Measurements from ENCODE around the gene SGPL1. TPM values are rescaled to one million over a fixed set of nuclear protein-coding genes. Genes with fewer than 3 reads are reported as not detected.
"Not testable (repeated sequence)": the region's sequence is repeated elsewhere in the genome, so short reads cannot be mapped to it uniquely, and the experiment has no call there.

SGPL1 gene
- total RNA-seq, 1 experiment from 2014 or later: 35.1 TPM

- no peak for DNase-seq
- H3K27me3 ChIP-seq (ENCODE audit: control insufficient read depth, insufficient read depth, low read length): no peaks in the 10 kb centered on the region
- H3K4me3 ChIP-seq (ENCODE audit: insufficient read depth, low read depth, low read length): no peak overlapping the region
- H3K36me3 ChIP-seq (replicated peaks; ENCODE audit: control insufficient read depth, insufficient read depth, low read length): peaks cover 18% of the 10 kb centered on the region
Measured at GRCh38 chr10:70853457-70853856, 37.7 kb downstream of the SGPL1 start.

DNA sequence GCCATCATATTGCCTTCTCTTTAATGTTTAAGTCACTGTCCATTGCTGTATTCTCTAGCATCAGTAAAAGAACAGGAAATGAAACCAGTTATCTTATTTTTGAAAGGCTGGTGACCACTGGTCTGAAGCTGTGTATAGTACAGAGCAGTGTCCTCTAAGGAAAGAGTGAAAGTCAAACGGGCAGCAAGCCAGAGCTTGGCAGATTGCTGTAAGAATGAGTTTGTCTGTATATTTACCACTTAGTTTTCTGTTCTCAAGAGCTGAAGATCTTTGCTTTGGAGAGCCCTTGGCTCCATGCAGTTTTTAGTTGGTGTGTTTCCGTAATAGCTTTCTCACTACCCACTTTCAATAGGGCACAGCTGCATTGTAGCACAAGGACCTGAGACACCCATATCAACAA, 40.7 kb downstream of the SGPL1 start:
- no peak overlapping the region for H3K4me3 ChIP-seq (ENCODE audit: insufficient read depth, low read depth, low read length)
- H3K27me3 ChIP-seq (ENCODE audit: control insufficient read depth, insufficient read depth, low read length): no peaks in the 10 kb centered on the region
- peaks cover 21% of the 10 kb centered on the region for H3K36me3 ChIP-seq (replicated peaks; ENCODE audit: control insufficient read depth, insufficient read depth, low read length)
- no peak for DNase-seq

- Histone ChIP-seq H3K36me3 (replicated peaks; ENCODE audit: control insufficient read depth, insufficient read depth, low read length) (peaks cover 15% of the 10 kb centered on the region), H3K27me3 (ENCODE audit: control insufficient read depth, insufficient read depth, low read length) (no peaks in the 10 kb centered on the region), H3K4me3 (ENCODE audit: insufficient read depth, low read depth, low read length) (no peak overlapping the region)
- DNase-seq: no peak
Measured at GRCh38 chr10:70858759-70859158, 43.0 kb downstream of the SGPL1 start.

DNA sequence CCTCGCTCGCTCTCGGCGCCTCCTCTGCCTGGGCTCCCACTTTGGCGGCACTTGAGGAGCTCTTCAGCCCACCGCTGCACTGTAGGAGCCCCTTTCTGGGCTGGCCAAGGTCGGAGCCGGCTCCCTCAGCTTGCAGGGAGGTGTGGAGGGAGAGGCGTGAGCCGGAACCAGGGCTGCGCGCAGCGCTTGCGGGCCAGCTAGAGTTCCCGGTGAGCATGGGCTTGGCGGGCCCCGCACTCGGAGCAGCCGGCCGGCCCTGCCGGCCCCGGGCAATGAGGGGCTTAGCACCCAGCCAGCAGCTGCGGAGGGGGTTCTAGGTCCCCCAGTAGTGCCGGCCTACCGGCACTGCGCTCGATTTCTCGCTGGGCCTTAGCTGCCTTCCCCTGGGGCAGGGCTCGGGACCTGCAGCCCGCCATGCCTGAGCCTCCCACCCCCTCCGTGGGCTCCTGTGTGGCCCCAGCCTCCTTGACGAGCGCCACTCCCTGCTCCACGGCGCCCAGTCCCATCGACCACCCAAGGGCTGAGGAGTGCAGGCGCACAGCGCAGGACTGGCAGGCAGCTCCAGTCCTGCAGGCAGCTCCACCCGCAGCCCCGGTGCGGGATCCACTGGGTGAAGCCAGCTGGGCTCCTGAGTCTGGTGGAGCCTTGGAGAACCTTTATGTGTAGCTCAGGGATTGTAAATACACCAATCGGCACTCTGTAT, 45.9 kb downstream of the SGPL1 start:
- not testable (repeated sequence) for H3K27me3 ChIP-seq (ENCODE audit: control insufficient read depth, insufficient read depth, low read length); DNase-seq; H3K36me3 ChIP-seq (replicated peaks; ENCODE audit: control insufficient read depth, insufficient read depth, low read length); H3K4me3 ChIP-seq (ENCODE audit: insufficient read depth, low read depth, low read length)

- Histone ChIP-seq H3K27me3 (ENCODE audit: control insufficient read depth, insufficient read depth, low read length) (no peaks in the 10 kb centered on the region), H3K4me3 (ENCODE audit: insufficient read depth, low read depth, low read length) (no peak overlapping the region), H3K36me3 (replicated peaks; ENCODE audit: control insufficient read depth, insufficient read depth, low read length) (peaks cover 4% of the 10 kb centered on the region)
- DNase-seq: no peak
Measured at GRCh38 chr10:70863470-70864160, 47.9 kb downstream of the SGPL1 start.

GRCh38 chr10:70864935-70865334, 49.2 kb downstream of the SGPL1 start:
- peaks cover 2% of the 10 kb centered on the region for H3K36me3 ChIP-seq (replicated peaks; ENCODE audit: control insufficient read depth, insufficient read depth, low read length)
- no peak for DNase-seq
- H3K4me3 ChIP-seq (ENCODE audit: insufficient read depth, low read depth, low read length): no peak overlapping the region

DNA sequence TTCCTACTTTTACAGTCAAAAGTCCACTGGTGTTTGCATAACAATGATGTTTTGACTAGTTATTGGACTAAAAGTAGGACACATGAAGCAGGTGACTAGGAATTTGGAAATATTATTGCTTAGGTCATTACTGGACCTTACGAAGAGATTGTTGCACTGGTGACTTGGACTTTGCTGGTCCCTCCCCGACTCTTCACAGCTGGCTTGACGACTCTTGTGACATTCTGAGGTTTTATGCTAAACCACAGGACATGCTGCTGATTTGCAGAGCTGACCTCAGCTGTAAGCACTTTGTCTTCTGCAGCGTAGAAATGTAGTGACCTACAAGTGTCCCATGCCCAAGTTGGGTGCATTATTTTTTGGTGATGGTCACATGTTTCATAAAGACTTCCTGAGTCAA, 50.7 kb downstream of the SGPL1 start:
- Histone ChIP-seq H3K36me3 (replicated peaks; ENCODE audit: control insufficient read depth, insufficient read depth, low read length) (peaks cover 4% of the 10 kb centered on the region), H3K27me3 (ENCODE audit: control insufficient read depth, insufficient read depth, low read length) (no peaks in the 10 kb centered on the region), H3K4me3 (ENCODE audit: insufficient read depth, low read depth, low read length) (no peak overlapping the region)
- DNase-seq: no peak

More at GRCh38 chr10:70864935-70865334, 49.2 kb downstream of the SGPL1 start:
- no peaks in the 10 kb centered on the region for H3K27me3 ChIP-seq (ENCODE audit: control insufficient read depth, insufficient read depth, low read length)

GRCh38 chr10:70872291-70872690, 56.5 kb downstream of the SGPL1 start:
- no peak for DNase-seq
- no peak overlapping the region for H3K4me3 ChIP-seq (ENCODE audit: insufficient read depth, low read depth, low read length)
- no peaks in the 10 kb centered on the region for H3K27me3 ChIP-seq (ENCODE audit: control insufficient read depth, insufficient read depth, low read length)
- peaks cover 17% of the 10 kb centered on the region for H3K36me3 ChIP-seq (replicated peaks; ENCODE audit: control insufficient read depth, insufficient read depth, low read length)

GRCh38 chr10:70874061-70874460, 58.3 kb downstream of the SGPL1 start:
- Histone ChIP-seq H3K27me3 (ENCODE audit: control insufficient read depth, insufficient read depth, low read length) (no peaks in the 10 kb centered on the region), H3K36me3 (replicated peaks; ENCODE audit: control insufficient read depth, insufficient read depth, low read length) (peaks cover 23% of the 10 kb centered on the region), H3K4me3 (ENCODE audit: insufficient read depth, low read depth, low read length) (no peak overlapping the region)
- no peak for DNase-seq

GRCh38 chr10:70879207-70879606, 63.5 kb downstream of the SGPL1 start:
- H3K36me3 ChIP-seq (replicated peaks; ENCODE audit: control insufficient read depth, insufficient read depth, low read length): peaks cover 16% of the 10 kb centered on the region
- DNase-seq: no peak
- H3K27me3 ChIP-seq (ENCODE audit: control insufficient read depth, insufficient read depth, low read length): no peaks in the 10 kb centered on the region
- no peak overlapping the region for H3K4me3 ChIP-seq (ENCODE audit: insufficient read depth, low read depth, low read length)

GRCh38 chr10:70880077-70880534, 64.4 kb downstream of the SGPL1 start:
- Histone ChIP-seq H3K4me3 (ENCODE audit: insufficient read depth, low read depth, low read length) (no peak overlapping the region), H3K27me3 (ENCODE audit: control insufficient read depth, insufficient read depth, low read length) (no peaks in the 10 kb centered on the region), H3K36me3 (replicated peaks; ENCODE audit: control insufficient read depth, insufficient read depth, low read length) (peaks cover 16% of the 10 kb centered on the region)
- peak; percentile 82 for DNase-seq

DNA sequence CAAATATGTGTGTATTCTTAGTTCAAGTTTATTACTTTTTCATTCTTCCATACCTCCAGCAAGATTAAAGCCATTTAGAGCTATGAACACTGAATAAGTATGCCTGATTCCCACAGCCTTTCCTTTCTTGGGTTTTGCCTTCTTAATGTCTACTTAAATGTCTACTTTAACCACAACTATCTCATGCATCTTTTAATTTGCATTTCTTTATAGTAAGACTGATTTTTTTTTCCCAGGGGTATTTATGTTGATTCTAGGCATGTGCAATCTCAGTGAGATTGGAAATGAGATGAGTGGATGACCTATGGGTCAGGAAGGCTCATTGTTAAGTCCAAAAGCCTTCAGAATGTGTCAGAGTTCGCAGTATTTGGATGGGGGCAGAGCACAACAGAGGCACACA, 69.0 kb downstream of the SGPL1 start:
- no peak overlapping the region for H3K4me3 ChIP-seq (ENCODE audit: insufficient read depth, low read depth, low read length)
- no peaks in the 10 kb centered on the region for H3K27me3 ChIP-seq (ENCODE audit: control insufficient read depth, insufficient read depth, low read length)
- peaks cover 2% of the 10 kb centered on the region; the same call in 1 of the 2 replicates for H3K36me3 ChIP-seq (replicated peaks; ENCODE audit: control insufficient read depth, insufficient read depth, low read length)
- DNase-seq: no peak

- Histone ChIP-seq H3K27me3 (ENCODE audit: control insufficient read depth, insufficient read depth, low read length) (no peaks in the 10 kb centered on the region), H3K36me3 (replicated peaks; ENCODE audit: control insufficient read depth, insufficient read depth, low read length) (peaks cover 2% of the 10 kb centered on the region; the same call in 1 of the 2 replicates), H3K4me3 (ENCODE audit: insufficient read depth, low read depth, low read length) (no peak overlapping the region)
- no peak for DNase-seq
Measured at GRCh38 chr10:70885481-70885880, 69.7 kb downstream of the SGPL1 start.

DNA sequence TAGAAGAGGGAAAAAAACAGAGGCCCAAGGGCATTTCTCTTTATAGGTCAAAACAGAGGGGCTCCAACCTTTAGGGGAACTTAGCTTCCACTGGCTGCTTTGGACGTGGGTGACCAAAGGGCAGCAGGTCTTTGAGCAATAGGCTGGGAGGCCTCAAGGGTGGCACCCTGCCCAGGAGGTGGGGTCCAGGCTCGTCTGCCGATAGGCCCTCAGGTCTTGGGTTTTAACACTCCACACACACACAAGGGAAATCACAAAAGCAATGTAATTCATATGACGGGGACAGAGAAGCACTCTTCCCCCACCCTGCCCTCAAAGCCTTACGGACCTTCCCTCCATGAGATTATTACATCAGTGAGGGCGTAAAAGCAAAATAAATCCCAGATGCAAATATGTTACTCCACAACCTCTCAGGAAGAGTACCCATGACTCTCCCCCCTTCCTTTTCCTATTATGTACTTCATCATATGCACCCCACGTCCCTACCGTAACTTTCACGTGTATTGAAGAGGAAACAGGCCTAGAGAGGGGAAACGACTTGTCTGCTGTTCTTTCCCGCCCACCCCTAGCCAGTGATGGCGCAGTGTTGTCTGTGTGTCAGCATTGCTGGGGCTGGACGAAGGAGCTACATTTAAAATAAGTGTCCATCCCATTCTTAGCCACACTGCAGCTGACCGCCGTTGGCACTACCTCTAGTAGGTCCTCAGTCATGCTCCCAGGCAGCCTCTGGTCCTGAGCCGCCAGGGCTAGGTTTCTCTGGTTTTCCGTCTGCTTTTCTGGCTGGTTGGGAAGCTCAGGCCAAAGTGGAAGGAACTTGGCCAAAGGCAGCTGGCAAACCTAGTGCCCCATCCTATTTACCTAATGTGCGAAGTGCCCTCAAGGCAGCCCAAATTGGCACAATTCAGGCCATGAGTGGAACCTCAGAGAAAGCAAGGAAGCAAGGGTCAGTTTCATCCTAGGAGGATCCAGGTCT, 70.5 kb downstream of the SGPL1 start:
- Histone ChIP-seq H3K4me3 (ENCODE audit: insufficient read depth, low read depth, low read length) (no peak overlapping the region), H3K36me3 (replicated peaks; ENCODE audit: control insufficient read depth, insufficient read depth, low read length) (peaks cover 2% of the 10 kb centered on the region; the same call in 1 of the 2 replicates), H3K27me3 (ENCODE audit: control insufficient read depth, insufficient read depth, low read length) (no peaks in the 10 kb centered on the region)
- no peak for DNase-seq
